Right cardiac atrium (tissue), 5 donors: ENCODE data around the gene IRF3. TPM values are rescaled to one million over a fixed set of nuclear protein-coding genes. Genes with fewer than 3 reads are reported as not detected.

ENCODE experiments used
- ATAC-seq, 2 donors: fragments of 200-7000 bp; cut with Tn5 transposase; one replicate each; pipeline versions ENCODE4 v1.8.0 to v1.9.1; 2020; ENCODE audit warnings: moderate library complexity in 2 of 2, mild to moderate bottlenecking in 1 of 2
- DNase-seq, 3 donors: peaks; one replicate each; pipeline ENCODE4 v3.0.0-alpha.2; 2020
- H3K27ac ChIP-seq: one replicate; pipeline ENCODE4 v1.5.1; 2013; ENCODE audit warnings: mild to moderate bottlenecking, low read length, control low read depth, moderate library complexity
- H3K27me3 ChIP-seq: one replicate; pipeline ENCODE4 v1.6.1; 2013; ENCODE audit not compliant: control insufficient read depth, insufficient read depth
- H3K4me1 ChIP-seq: one replicate; pipeline ENCODE4 v1.6.1; 2013; ENCODE audit warnings: low read length; ENCODE audit not compliant: control insufficient read depth, insufficient read depth
- H3K4me3 ChIP-seq: one replicate; pipeline ENCODE4 v1.5.1; 2013; ENCODE audit warnings: low read length, control low read depth
- H3K9me3 ChIP-seq: one replicate; pipeline ENCODE4 v1.6.1; 2013; ENCODE audit warnings: low read length; ENCODE audit not compliant: control insufficient read depth
- whole genome bisulfite sequencing: extraction: QIAGEN DNeasy Blood & Tissue Kit; methylation state at CpG from one replicate; pipeline ENCODE4 v1.1.7; 2013; 5-methylcytosine and 5-hydroxymethylcytosine counted together
- intact Hi-C, 4 donors: fragments of 100-400 bp; cut with DNase I; formaldehyde crosslinking; loops; one replicate each; pipeline versions ENCODE4 v1.11.0 to v1.14.0; 2022 to 2023
- long read RNA-seq, 4 donors: library from polyadenylated mRNA; unstranded; transcript quantifications; one replicate each; pipeline ENCODE4 v2.0.0, GENCODE V29; 2020 to 2021
- polyA plus RNA-seq: library from polyadenylated mRNA; stranded (reverse); fragments of 200-250 nt; gene quantifications from one replicate; pipeline ENCODE4 v1.2.3, GENCODE V29; 2013
- total RNA-seq, 4 donors: library from RNA; stranded (reverse); fragmentation: NEBNext Ultra II Directional; extraction: Animal tissue kit (Norgen Biotek cat#: 25700); gene quantifications; one replicate each; pipeline ENCODE4 v1.2.1, GENCODE V29; 2021
- donor health status: healthy with polysubstance abuse.
- donor health status: DM: no; HTN: yes; CAD: no.
- donor health status: DM: no; HTN: no; CAD: no.
- donor health status: DM: no; HTN: yes; CAD: no; lungs with severe emphysema.
- donor health status: DM: yes; HTN: yes; CAD: no.

IRF3 gene
- total RNA-seq: 10 to 100 TPM; 34.1 to 58.0 (median 40.7) TPM
- 39.6 TPM for polyA plus RNA-seq
- long read RNA-seq, donor 1, transcript IRF3-203 (8 exons, 1,613 nt): major isoform, 11 of 38 reads
- long read RNA-seq, donor 1, partial matches to known transcripts: 8 of 38 reads
- long read RNA-seq, donor 1, other reads (novel, unspliced or antisense): 12 of 38 reads
- long read RNA-seq, donor 2, transcript IRF3-203 (8 exons, 1,613 nt): major isoform, 6 of 18 reads
- long read RNA-seq, donor 2, partial matches to known transcripts: 1 of 18 reads
- long read RNA-seq, donor 2, other reads (novel, unspliced or antisense): 10 of 18 reads
- long read RNA-seq, donor 3, transcript IRF3-203 (8 exons, 1,613 nt): major isoform, 37 of 83 reads
- long read RNA-seq, donor 3, transcript IRF3-228 (8 exons, 1,556 nt): minor isoform, 5 of 83 reads
- long read RNA-seq, donor 3, partial matches to known transcripts: 11 of 83 reads
- long read RNA-seq, donor 3, other reads (novel, unspliced or antisense): 27 of 83 reads
- long read RNA-seq, donor 4, transcript IRF3-201 (7 exons, 1,691 nt): major isoform, 5 of 19 reads
- long read RNA-seq, donor 4, partial matches to known transcripts: 3 of 19 reads
- long read RNA-seq, donor 4, other reads (novel, unspliced or antisense): 9 of 19 reads

- ATAC-seq (peak; percentile 91 to 94), DNase-seq (peak; percentile 99)
- no peaks in the 10 kb centered on the region for H3K4me1 ChIP-seq
- peak within 1 kb of the TSS; percentile 70 for H3K4me3 ChIP-seq
- H3K27me3 ChIP-seq: no peaks in the 10 kb centered on the region
- H3K27ac ChIP-seq: peak within 1 kb of the TSS; percentile 89
- intact Hi-C loops: loop anchor here in 1 of 4 donors (10.0 kb wide), 1 partner anchor 71 kb away; the partner anchor contains the start of gene PRR12
- H3K9me3 ChIP-seq: no peaks in the 10 kb centered on the region
- WGBS: under 1% methylated on average over 50 of the region's 50 CpGs
Observed at GRCh38 chr19:49665351-49666119, at the start of gene IRF3, which contains the start of gene BCL2L12. IRF3 (minus strand) TSS chr19:49665857; CDS start chr19:49664838, 1,019 bp downstream. BCL2L12 (plus strand) TSS chr19:49665933; CDS start chr19:49666693, 760 bp downstream.

- WGBS: 86% methylated on average over 7 of the region's 8 CpGs
- H3K27ac ChIP-seq: no peak overlapping the region
- DNase-seq (no peak), ATAC-seq (no peak)
- no peaks in the 10 kb centered on the region for H3K9me3 ChIP-seq
- no peaks in the 10 kb centered on the region for H3K27me3 ChIP-seq
- H3K4me1 ChIP-seq: no peaks in the 10 kb centered on the region
- no peak overlapping the region for H3K4me3 ChIP-seq
- intact Hi-C loops: no loop called here
Observed at GRCh38 chr19:49713236-49713845, 47.7 kb upstream of the IRF3 start.

GRCh38 chr19:49712397-49712859, 46.8 kb upstream of the IRF3 start:
- intact Hi-C loops: no loop called here
- Histone ChIP-seq H3K27me3 (no peaks in the 10 kb centered on the region), H3K4me1 (no peaks in the 10 kb centered on the region), H3K9me3 (no peaks in the 10 kb centered on the region), H3K4me3 (no peak overlapping the region), H3K27ac (no peak overlapping the region)
- peak; percentile 54 to 77 (median 72) for DNase-seq
- ATAC-seq: peak in 1 of 2 donors; percentile 48
- WGBS: 56% methylated on average over 20 of the region's 20 CpGs

- 91% methylated on average over 20 of the region's 20 CpGs for WGBS
- Histone ChIP-seq H3K9me3 (no peaks in the 10 kb centered on the region), H3K4me1 (no peaks in the 10 kb centered on the region), H3K27ac (no peak overlapping the region), H3K27me3 (no peaks in the 10 kb centered on the region), H3K4me3 (no peak overlapping the region)
- no peak for DNase-seq
- intact Hi-C loops: no loop called here
- no peak for ATAC-seq
Observed at GRCh38 chr19:49710372-49710951, 44.8 kb upstream of the IRF3 start.

GRCh38 chr19:49705919-49706318, 40.3 kb upstream of the IRF3 start:
- H3K9me3 ChIP-seq: no peaks in the 10 kb centered on the region
- DNase-seq (peak in 1 of 3 donors; percentile 37), ATAC-seq (no peak)
- H3K27me3 ChIP-seq: no peaks in the 10 kb centered on the region
- intact Hi-C loops: no loop called here
- no peak overlapping the region for H3K4me3 ChIP-seq
- WGBS: 93% methylated on average over 16 of the region's 16 CpGs
- no peak overlapping the region for H3K27ac ChIP-seq
- no peaks in the 10 kb centered on the region for H3K4me1 ChIP-seq

- no peak overlapping the region for H3K4me3 ChIP-seq
- H3K27me3 ChIP-seq: no peaks in the 10 kb centered on the region
- no peaks in the 10 kb centered on the region for H3K4me1 ChIP-seq
- DNase-seq (peak in 1 of 3 donors; percentile 15), ATAC-seq (no peak)
- intact Hi-C loops: no loop called here
- no peak overlapping the region for H3K27ac ChIP-seq
- WGBS: 92% methylated on average over 22 of the region's 22 CpGs
- no peaks in the 10 kb centered on the region for H3K9me3 ChIP-seq
Observed at GRCh38 chr19:49704888-49705642, 39.4 kb upstream of the IRF3 start.

GRCh38 chr19:49701271-49701786, 35.7 kb upstream of the IRF3 start:
- Histone ChIP-seq H3K27me3 (no peaks in the 10 kb centered on the region), H3K4me1 (no peaks in the 10 kb centered on the region), H3K4me3 (no peak overlapping the region), H3K27ac (no peak overlapping the region), H3K9me3 (no peaks in the 10 kb centered on the region)
- 66% methylated on average over 40 of the region's 40 CpGs for WGBS
- peak in 2 of 3 donors; percentile 28 to 54 for DNase-seq
- peak; percentile 22 to 25 for ATAC-seq
- intact Hi-C loops: no loop called here

GRCh38 chr19:49700563-49700962, 34.9 kb upstream of the IRF3 start:
- Histone ChIP-seq H3K4me3 (no peak overlapping the region), H3K4me1 (no peaks in the 10 kb centered on the region), H3K27me3 (no peaks in the 10 kb centered on the region), H3K27ac (no peak overlapping the region), H3K9me3 (no peaks in the 10 kb centered on the region)
- DNase-seq (peak in 1 of 3 donors; percentile 21), ATAC-seq (peak; percentile 22 to 36)
- WGBS: 65% methylated on average over 11 of the region's 11 CpGs
- intact Hi-C loops: no loop called here

GRCh38 chr19:49699364-49699763, 33.7 kb upstream of the IRF3 start:
- H3K27ac ChIP-seq: no peak overlapping the region
- H3K4me3 ChIP-seq: no peak overlapping the region
- no peaks in the 10 kb centered on the region for H3K27me3 ChIP-seq
- 96% methylated on average over 5 of the region's 5 CpGs for WGBS
- H3K9me3 ChIP-seq: no peaks in the 10 kb centered on the region
- H3K4me1 ChIP-seq: no peaks in the 10 kb centered on the region
- intact Hi-C loops: no loop called here
- no peak for ATAC-seq
- DNase-seq: peak in 1 of 3 donors; percentile 2
